ENCODE measurements around the gene KCNG2. TPM values are rescaled to one million over a fixed set of nuclear protein-coding genes. Genes with fewer than 3 reads are reported as not detected.

The KCNG2 gene
- polyA plus RNA-seq, 1 of the 3 experiments (the other 2 are of a cell fraction), result not detected

DNA sequence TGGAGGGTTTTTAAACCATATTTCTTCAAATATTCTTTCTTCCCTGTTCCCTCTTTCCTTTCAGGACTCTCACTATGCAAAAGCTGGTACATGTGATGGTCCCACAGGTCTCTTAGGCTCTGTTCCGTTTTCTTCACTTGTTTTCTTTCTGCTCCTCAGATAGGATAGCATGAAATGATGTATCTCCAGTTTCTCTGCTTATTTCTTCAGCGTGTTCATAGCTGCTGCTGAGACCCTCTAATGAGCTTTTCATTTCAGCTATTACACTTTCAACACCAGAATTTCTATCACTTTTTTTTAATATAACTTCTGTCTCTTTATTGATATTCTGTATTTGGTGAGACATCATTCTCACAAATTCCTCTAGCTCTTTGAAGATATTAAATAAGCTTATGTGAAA lies 63.9 kb downstream of the KCNG2 start:
- H3K27me3 ChIP-seq (ENCODE audit: insufficient read depth), result peaks cover 21% of the 10 kb centered on the region
- H3K9me3 ChIP-seq, result no peaks in the 10 kb centered on the region
- H3K36me3 ChIP-seq (replicated peaks in 1 of 2; ENCODE audit: control insufficient read depth in 1 of 2, insufficient read depth in 2 of 2, low read length in 1 of 2), result no peaks in the 10 kb centered on the region
- H3K4me2 ChIP-seq, result no peak overlapping the region
- no peaks in the 10 kb centered on the region for H3K79me2 ChIP-seq (ENCODE audit: insufficient read depth)
- H2AFZ ChIP-seq (ENCODE audit: low read depth), result no peak overlapping the region
- POLR2A ChIA-PET, result no interaction called here
- no peaks in the 10 kb centered on the region for H4K20me1 ChIP-seq (ENCODE audit: insufficient read depth)
- no peak for DNase-seq
- TF ChIP-seq, protein P1, sequence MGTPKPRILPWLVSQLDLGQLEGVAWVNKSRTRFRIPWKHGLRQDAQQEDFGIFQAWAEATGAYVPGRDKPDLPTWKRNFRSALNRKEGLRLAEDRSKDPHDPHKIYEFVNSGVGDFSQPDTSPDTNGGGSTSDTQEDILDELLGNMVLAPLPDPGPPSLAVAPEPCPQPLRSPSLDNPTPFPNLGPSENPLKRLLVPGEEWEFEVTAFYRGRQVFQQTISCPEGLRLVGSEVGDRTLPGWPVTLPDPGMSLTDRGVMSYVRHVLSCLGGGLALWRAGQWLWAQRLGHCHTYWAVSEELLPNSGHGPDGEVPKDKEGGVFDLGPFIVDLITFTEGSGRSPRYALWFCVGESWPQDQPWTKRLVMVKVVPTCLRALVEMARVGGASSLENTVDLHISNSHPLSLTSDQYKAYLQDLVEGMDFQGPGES (IDR thresholded peaks at IDR 0.05; ENCODE audit: low read depth, low read length), result no peak
- H3K9me2 ChIP-seq, result no peaks in the 10 kb centered on the region
- no peak overlapping the region for H3K27ac ChIP-seq (ENCODE audit: low read depth in 2 of 2, low read length in 1 of 2)
- peaks cover 0 to 2% of the 10 kb centered on the region in 2 experiments; a peak in 1 of 4 replicates for H3K4me1 ChIP-seq (ENCODE audit: control insufficient read depth in 1 of 2, insufficient read depth in 2 of 2, low read depth in 1 of 2, low read length in 1 of 2)
- CTCF ChIA-PET, result no interaction called here
- H3F3A ChIP-seq (replicated peaks; ENCODE audit: insufficient read depth), result no peaks in the 10 kb centered on the region
- no peak overlapping the region for H3K4me3 ChIP-seq (ENCODE audit: low read depth in 2 of 2, low read length in 1 of 2)
- H3K9ac ChIP-seq, result no peak overlapping the region
- 2% methylated on average over 2 of the region's 2 CpGs for WGBS (ENCODE audit: low lambda C conversion rate)

DNA sequence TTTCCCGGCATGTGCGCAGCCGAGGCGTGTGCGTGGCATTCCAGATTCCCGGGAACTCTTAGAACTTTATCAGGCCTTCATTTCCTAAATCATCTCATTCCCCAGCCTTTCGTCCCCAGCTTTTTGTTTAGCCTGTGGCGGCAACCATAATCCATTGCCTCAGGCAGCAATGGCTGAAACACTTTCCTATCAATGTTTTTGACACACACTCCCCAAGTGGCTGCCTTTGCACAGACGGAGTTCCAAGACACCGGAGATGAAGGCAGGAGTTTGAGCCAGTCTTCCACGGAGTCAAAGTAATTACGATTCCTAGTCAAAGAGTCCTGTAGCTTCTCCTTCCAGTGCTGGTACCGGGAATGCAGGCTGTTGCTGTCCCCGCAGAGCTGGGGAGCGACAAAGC lies 64.8 kb downstream of the KCNG2 start:
- Histone ChIP-seq H3K27me3 (ENCODE audit: insufficient read depth) (peaks cover 21% of the 10 kb centered on the region; the same call in 1 of the 2 replicates), H3K9me3 (no peaks in the 10 kb centered on the region), H4K20me1 (ENCODE audit: insufficient read depth) (no peaks in the 10 kb centered on the region), H3K4me1 (ENCODE audit: control insufficient read depth in 1 of 2, insufficient read depth in 2 of 2, low read depth in 1 of 2, low read length in 1 of 2) (no peaks in the 10 kb centered on the region), H3K4me3 (ENCODE audit: low read depth in 2 of 2, low read length in 1 of 2) (no peak overlapping the region), H3K4me2 (no peak overlapping the region), H3K79me2 (ENCODE audit: insufficient read depth) (no peaks in the 10 kb centered on the region), H3F3A (replicated peaks; ENCODE audit: insufficient read depth) (no peaks in the 10 kb centered on the region), H3K27ac (ENCODE audit: low read depth in 2 of 2, low read length in 1 of 2) (no peak overlapping the region), H3K36me3 (replicated peaks in 1 of 2; ENCODE audit: control insufficient read depth in 1 of 2, insufficient read depth in 2 of 2, low read length in 1 of 2) (no peaks in the 10 kb centered on the region), H2AFZ (ENCODE audit: low read depth) (no peak overlapping the region), H3K9ac (no peak overlapping the region), H3K9me2 (no peaks in the 10 kb centered on the region)
- DNase-seq, result no peak
- WGBS (ENCODE audit: low lambda C conversion rate), result 26% methylated on average over 15 of the region's 15 CpGs
- ChIA-PET CTCF (interaction anchor here (0.6 kb wide), 1 partner anchor 10 kb away, joined by 3 read pairs; no protein-coding TSS in a partner anchor), POLR2A (no interaction called here)
- TF ChIP-seq TEAD4 (IDR thresholded peaks at IDR 0.05; ENCODE audit: borderline replicate concordance, insufficient read depth) (no peak), NFIC (IDR thresholded peaks at IDR 0.05; ENCODE audit: borderline replicate concordance) (no peak)

DNA sequence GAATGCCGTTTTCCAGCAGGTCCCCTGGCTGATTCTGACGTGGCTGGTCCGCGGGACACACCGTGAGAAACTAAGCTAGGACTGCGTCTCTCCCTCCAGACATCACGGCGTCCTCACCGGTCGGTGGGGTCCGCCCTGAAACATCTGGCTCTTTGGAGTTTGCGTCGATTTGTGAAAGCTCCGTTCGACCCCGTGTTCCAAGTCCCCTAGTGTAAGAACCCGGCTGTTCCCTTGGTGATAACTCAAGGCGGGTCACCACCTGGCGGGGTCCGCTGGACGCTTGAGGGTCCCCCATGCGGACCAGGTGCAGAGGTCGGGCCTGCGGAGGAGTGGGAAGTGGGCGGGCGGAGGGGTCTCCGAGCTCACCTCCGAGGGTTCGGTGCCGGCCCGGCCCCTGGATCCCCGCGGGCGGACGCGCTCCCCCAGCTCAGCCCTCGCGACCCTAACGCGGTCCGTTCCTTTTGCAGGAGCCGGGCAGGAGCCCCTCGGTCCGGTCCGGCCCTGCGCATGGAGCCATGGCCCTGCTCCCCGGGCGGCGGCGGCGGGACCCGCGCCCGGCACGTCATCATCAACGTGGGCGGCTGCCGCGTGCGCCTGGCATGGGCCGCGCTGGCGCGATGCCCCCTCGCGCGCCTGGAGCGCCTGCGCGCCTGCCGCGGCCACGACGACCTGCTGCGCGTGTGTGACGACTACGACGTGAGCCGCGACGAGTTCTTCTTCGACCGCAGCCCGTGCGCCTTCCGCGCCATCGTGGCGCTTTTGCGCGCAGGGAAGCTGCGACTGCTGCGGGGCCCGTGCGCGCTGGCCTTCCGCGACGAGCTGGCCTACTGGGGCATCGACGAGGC lies 65.6 kb downstream of the KCNG2 start:
- H3K27ac ChIP-seq (ENCODE audit: low read depth in 2 of 2, low read length in 1 of 2), result no peak overlapping the region
- CTCF ChIA-PET, result no interaction called here
- POLR2A ChIA-PET, result no interaction called here
- H4K20me1 ChIP-seq (ENCODE audit: insufficient read depth), result no peaks in the 10 kb centered on the region
- no peaks in the 10 kb centered on the region for H3K9me2 ChIP-seq
- no peaks in the 10 kb centered on the region for H3K79me2 ChIP-seq (ENCODE audit: insufficient read depth)
- DNase-seq, result no peak
- 52% methylated on average over 52 of the region's 102 CpGs for WGBS (ENCODE audit: low lambda C conversion rate)
- no peaks in the 10 kb centered on the region for H3K36me3 ChIP-seq (replicated peaks in 1 of 2; ENCODE audit: control insufficient read depth in 1 of 2, insufficient read depth in 2 of 2, low read length in 1 of 2)
- TF ChIP-seq, protein P2, sequence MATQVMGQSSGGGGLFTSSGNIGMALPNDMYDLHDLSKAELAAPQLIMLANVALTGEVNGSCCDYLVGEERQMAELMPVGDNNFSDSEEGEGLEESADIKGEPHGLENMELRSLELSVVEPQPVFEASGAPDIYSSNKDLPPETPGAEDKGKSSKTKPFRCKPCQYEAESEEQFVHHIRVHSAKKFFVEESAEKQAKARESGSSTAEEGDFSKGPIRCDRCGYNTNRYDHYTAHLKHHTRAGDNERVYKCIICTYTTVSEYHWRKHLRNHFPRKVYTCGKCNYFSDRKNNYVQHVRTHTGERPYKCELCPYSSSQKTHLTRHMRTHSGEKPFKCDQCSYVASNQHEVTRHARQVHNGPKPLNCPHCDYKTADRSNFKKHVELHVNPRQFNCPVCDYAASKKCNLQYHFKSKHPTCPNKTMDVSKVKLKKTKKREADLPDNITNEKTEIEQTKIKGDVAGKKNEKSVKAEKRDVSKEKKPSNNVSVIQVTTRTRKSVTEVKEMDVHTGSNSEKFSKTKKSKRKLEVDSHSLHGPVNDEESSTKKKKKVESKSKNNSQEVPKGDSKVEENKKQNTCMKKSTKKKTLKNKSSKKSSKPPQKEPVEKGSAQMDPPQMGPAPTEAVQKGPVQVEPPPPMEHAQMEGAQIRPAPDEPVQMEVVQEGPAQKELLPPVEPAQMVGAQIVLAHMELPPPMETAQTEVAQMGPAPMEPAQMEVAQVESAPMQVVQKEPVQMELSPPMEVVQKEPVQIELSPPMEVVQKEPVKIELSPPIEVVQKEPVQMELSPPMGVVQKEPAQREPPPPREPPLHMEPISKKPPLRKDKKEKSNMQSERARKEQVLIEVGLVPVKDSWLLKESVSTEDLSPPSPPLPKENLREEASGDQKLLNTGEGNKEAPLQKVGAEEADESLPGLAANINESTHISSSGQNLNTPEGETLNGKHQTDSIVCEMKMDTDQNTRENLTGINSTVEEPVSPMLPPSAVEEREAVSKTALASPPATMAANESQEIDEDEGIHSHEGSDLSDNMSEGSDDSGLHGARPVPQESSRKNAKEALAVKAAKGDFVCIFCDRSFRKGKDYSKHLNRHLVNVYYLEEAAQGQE (IDR thresholded peaks at IDR 0.05; ENCODE audit: low read depth, low read length), result no peak
- TF ChIP-seq ELF1 (IDR thresholded peaks at IDR 0.05) (no peak), CHD2 (IDR thresholded peaks at IDR 0.05; ENCODE audit: low read length, partially characterized antibody) (no peak), POLR2AphosphoS5 (IDR thresholded peaks at IDR 0.05; ENCODE audit: low read depth, low read length) (no peak), TCF12 (IDR thresholded peaks at IDR 0.05) (no peak), EZH2phosphoT487 (IDR thresholded peaks at IDR 0.05; ENCODE audit: borderline replicate concordance, low read depth) (no peak), FOXM1 (IDR thresholded peaks at IDR 0.05; ENCODE audit: low read depth) (no peak), RAD21 (IDR thresholded peaks at IDR 0.05; ENCODE audit: low read length) (no peak), SMC3 (IDR thresholded peaks at IDR 0.05; ENCODE audit: low read depth, low read length) (no peak), PBX3 (IDR thresholded peaks at IDR 0.05) (no peak), GATA2 (CRISPR knock-in tag; IDR thresholded peaks at IDR 0.05) (no peak), MXI1 (IDR thresholded peaks at IDR 0.05; ENCODE audit: low read depth, low read length) (no peak)
- H3F3A ChIP-seq (replicated peaks; ENCODE audit: insufficient read depth), result no peaks in the 10 kb centered on the region
- peaks cover 21% of the 10 kb centered on the region; the same call in 1 of the 2 replicates for H3K27me3 ChIP-seq (ENCODE audit: insufficient read depth)
- no peak overlapping the region for H3K4me2 ChIP-seq
- no peaks in the 10 kb centered on the region for H3K4me1 ChIP-seq (ENCODE audit: control insufficient read depth in 1 of 2, insufficient read depth in 2 of 2, low read depth in 1 of 2, low read length in 1 of 2)
- H2AFZ ChIP-seq (ENCODE audit: low read depth), result no peak overlapping the region
- H3K4me3 ChIP-seq (ENCODE audit: low read depth in 2 of 2, low read length in 1 of 2), result no peak overlapping the region
- H3K9ac ChIP-seq, result no peak overlapping the region
- H3K9me3 ChIP-seq, result no peaks in the 10 kb centered on the region

Data from SK-N-SH (cell line).